Measurements from ENCODE around the gene DDX24.

DDX24 gene

DNA sequence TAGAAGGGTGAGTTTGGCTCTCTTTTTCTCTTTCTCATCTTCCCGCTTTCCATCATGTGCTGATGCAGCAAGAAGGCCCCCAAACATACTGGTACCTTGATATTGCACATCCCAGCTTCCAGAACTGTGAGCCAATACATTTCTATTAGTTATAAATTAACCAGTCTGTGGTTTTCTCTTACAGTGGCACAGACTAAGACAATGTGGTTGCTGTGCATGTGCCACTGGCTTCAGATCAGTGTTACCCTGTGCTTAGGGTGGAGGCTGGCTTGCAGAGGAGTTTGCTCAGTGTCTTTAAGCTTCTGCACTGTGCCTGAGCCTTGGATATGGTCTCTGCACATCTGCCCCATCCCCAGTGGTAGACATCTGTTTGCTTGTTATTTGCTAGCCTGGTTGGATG lies 42.9 kb upstream of the DDX24 start:
- Histone ChIP-seq H3K9me2 (replicated peaks; ENCODE audit: control insufficient read depth, low read length) (no peaks in the 10 kb centered on the region), H3K9me3 (ENCODE audit: control insufficient read depth, insufficient read depth, low read length) (peaks cover 6% of the 10 kb centered on the region)

DNA sequence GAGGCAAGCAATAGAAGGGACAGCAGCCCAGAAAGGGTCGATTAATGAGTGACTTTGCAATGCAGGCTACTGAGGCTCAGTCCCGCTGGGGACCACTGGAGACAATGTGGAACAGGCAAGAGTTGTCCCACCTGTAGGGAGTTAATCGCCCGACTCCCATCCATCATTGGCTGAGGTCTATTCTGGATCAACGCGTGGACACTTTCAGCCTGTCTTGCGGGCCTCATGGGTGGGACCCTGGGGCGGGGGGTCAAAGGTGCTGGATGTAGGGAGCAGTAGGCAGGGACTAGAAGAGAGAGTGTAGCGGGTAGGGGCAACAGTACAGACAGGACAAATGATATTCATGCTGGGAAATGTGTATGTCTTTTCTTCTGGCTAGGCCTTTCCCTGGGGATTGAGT lies 42.3 kb upstream of the DDX24 start:
- Histone ChIP-seq H3K4me2 (ENCODE audit: low read length) (no peak overlapping the region), H3K4me1 (ENCODE audit: control insufficient read depth, low read length) (no peaks in the 10 kb centered on the region), H3K27ac (ENCODE audit: low read depth, low read length) (no peak overlapping the region), H3K4me3 (ENCODE audit: low read length) (no peak overlapping the region), H3K79me2 (ENCODE audit: control insufficient read depth, low read length) (no peaks in the 10 kb centered on the region), H3K9me3 (ENCODE audit: control insufficient read depth, insufficient read depth, low read length) (peaks cover 6% of the 10 kb centered on the region), H3K36me3 (ENCODE audit: control insufficient read depth, low read length) (no peaks in the 10 kb centered on the region), H3K9me2 (replicated peaks; ENCODE audit: control insufficient read depth, low read length) (no peaks in the 10 kb centered on the region), H3F3A (ENCODE audit: control insufficient read depth, insufficient read depth) (no peaks in the 10 kb centered on the region), H3K27me3 (ENCODE audit: control insufficient read depth, low read length) (peaks cover 7% of the 10 kb centered on the region; the same call in 1 of the 2 replicates), H4K20me1 (ENCODE audit: control insufficient read depth, insufficient read depth, low read depth, low read length) (no peaks in the 10 kb centered on the region)
- TF ChIP-seq CTCF (IDR thresholded peaks at IDR 0.05; ENCODE audit: low read depth, low read length, poor library complexity, severe bottlenecking) = no peak
- TF ChIP-seq EZH2phosphoT487 (IDR thresholded peaks at IDR 0.05; ENCODE audit: borderline replicate concordance, low read length) = no peak

More for the DNA sequence above, 42.9 kb upstream of the DDX24 start:
- Histone ChIP-seq H3K27me3 (ENCODE audit: control insufficient read depth, low read length) (peaks cover 7% of the 10 kb centered on the region; the same call in 1 of the 2 replicates), H4K20me1 (ENCODE audit: control insufficient read depth, insufficient read depth, low read depth, low read length) (no peaks in the 10 kb centered on the region), H3K79me2 (ENCODE audit: control insufficient read depth, low read length) (no peaks in the 10 kb centered on the region), H3K36me3 (ENCODE audit: control insufficient read depth, low read length) (no peaks in the 10 kb centered on the region), H3K4me1 (ENCODE audit: control insufficient read depth, low read length) (peaks cover 5% of the 10 kb centered on the region), H3F3A (ENCODE audit: control insufficient read depth, insufficient read depth) (no peaks in the 10 kb centered on the region), H3K4me3 (ENCODE audit: low read length) (no peak overlapping the region), H3K27ac (ENCODE audit: low read depth, low read length) (no peak overlapping the region), H3K4me2 (ENCODE audit: low read length) (no peak overlapping the region)
- TF ChIP-seq EZH2phosphoT487 (IDR thresholded peaks at IDR 0.05; ENCODE audit: borderline replicate concordance, low read length) (no peak), CTCF (IDR thresholded peaks at IDR 0.05; ENCODE audit: low read depth, low read length, poor library complexity, severe bottlenecking) (no peak)

DNA sequence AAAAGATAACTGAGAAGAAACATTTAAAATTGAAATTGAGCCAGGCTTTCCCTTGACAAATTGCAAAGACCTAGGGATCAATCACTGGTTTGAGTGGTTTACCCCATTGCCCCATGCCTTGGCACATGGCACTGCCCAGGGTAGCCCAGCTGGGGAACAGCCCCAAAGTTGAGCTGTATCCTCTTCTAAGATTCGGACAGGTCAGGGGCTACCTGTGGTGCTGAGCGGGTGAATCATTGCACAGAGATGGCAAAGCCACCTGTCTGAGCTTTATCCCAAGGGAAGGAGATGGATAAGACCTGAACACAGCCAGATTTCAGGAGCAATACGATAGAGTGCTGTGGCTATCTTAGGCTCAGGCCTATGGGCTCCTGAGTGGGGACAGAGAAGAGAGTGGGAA lies 41.4 kb upstream of the DDX24 start:
- Histone ChIP-seq H3K9me2 (replicated peaks; ENCODE audit: control insufficient read depth, low read length) (no peaks in the 10 kb centered on the region), H3F3A (ENCODE audit: control insufficient read depth, insufficient read depth) (no peaks in the 10 kb centered on the region), H3K36me3 (ENCODE audit: control insufficient read depth, low read length) (no peaks in the 10 kb centered on the region), H3K4me2 (ENCODE audit: low read length) (no peak overlapping the region), H3K27ac (ENCODE audit: low read depth, low read length) (no peak overlapping the region), H4K20me1 (ENCODE audit: control insufficient read depth, insufficient read depth, low read depth, low read length) (no peaks in the 10 kb centered on the region), H3K4me3 (ENCODE audit: low read length) (no peak overlapping the region), H3K4me1 (ENCODE audit: control insufficient read depth, low read length) (no peaks in the 10 kb centered on the region), H3K27me3 (ENCODE audit: control insufficient read depth, low read length) (peaks cover 10% of the 10 kb centered on the region; the same call in 1 of the 2 replicates), H3K9me3 (ENCODE audit: control insufficient read depth, insufficient read depth, low read length) (peaks cover 6% of the 10 kb centered on the region), H3K79me2 (ENCODE audit: control insufficient read depth, low read length) (no peaks in the 10 kb centered on the region)
- TF ChIP-seq EZH2phosphoT487 (IDR thresholded peaks at IDR 0.05; ENCODE audit: borderline replicate concordance, low read length) = no peak
- no peak for TF ChIP-seq CTCF (IDR thresholded peaks at IDR 0.05; ENCODE audit: low read depth, low read length, poor library complexity, severe bottlenecking)

Measured in DOHH2 (cell line).